Measurements from ENCODE around the gene CDC42BPA. TPM values are rescaled to one million over a fixed set of nuclear protein-coding genes. Genes with fewer than 3 reads are reported as not detected.

Gene CDC42BPA, protein sequence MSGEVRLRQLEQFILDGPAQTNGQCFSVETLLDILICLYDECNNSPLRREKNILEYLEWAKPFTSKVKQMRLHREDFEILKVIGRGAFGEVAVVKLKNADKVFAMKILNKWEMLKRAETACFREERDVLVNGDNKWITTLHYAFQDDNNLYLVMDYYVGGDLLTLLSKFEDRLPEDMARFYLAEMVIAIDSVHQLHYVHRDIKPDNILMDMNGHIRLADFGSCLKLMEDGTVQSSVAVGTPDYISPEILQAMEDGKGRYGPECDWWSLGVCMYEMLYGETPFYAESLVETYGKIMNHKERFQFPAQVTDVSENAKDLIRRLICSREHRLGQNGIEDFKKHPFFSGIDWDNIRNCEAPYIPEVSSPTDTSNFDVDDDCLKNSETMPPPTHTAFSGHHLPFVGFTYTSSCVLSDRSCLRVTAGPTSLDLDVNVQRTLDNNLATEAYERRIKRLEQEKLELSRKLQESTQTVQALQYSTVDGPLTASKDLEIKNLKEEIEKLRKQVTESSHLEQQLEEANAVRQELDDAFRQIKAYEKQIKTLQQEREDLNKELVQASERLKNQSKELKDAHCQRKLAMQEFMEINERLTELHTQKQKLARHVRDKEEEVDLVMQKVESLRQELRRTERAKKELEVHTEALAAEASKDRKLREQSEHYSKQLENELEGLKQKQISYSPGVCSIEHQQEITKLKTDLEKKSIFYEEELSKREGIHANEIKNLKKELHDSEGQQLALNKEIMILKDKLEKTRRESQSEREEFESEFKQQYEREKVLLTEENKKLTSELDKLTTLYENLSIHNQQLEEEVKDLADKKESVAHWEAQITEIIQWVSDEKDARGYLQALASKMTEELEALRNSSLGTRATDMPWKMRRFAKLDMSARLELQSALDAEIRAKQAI (N-terminal part only)
- 10.8 TPM for polyA plus RNA-seq (2012; ENCODE audit: insufficient read length, low read depth)

DNA sequence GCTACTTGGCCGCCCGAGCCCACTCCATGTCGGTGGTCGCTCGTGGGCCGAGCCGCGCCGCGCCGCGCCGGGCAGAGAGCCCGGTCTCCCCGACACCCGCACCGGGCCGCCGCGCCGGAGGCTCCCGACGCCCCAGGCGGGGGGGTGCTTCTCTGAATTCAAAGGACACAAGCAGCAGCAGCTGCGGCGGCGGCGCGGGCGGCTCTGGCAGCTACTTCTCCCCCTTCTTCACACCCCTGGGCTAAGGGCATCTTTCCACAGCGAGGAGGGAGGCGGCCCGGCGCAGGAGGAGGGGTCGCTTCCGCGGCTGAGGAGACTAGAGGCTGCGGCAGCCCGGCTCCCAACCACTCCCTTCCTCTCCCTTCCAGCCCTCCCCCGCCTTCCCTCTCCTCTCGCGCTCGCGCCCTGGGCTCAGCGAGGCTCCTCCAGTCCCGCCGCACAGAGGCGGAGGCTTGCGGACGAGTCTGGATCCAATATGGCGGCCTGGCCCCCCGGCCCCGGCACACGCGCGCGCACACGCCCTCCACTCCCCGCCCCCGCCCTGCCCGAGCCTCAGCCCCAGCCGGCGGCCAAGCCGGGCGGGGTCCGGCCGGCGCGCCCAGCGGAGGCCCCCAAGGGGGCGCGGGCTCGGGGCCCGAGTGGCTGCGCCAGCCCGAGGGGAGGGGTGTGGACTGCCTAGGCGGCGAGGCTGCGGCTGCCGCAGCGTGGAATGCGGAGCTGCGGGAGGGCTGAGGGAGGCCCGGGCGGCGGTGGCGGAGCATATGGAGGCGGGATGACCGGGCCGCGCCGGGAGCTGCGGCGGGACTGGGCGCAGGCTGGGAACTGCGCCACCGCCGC, at the start of gene CDC42BPA:
CDC42BPA (minus strand) TSS at position 477 of the 837 bp plus-strand sequence. CDS start 1,310 bp downstream, outside the sequence.
- TF ChIP-seq FOXP2 (optimal IDR thresholded peaks at IDR 0.05; ENCODE audit: borderline replicate concordance, extremely low read depth, extremely low read length, insufficient read depth) (peak; percentile 52), POLR2AphosphoS5 (IDR thresholded peaks at IDR 0.05; ENCODE audit: low read depth, low read length) (peak; percentile 31), SIN3A (IDR thresholded peaks at IDR 0.05; ENCODE audit: borderline replicate concordance, insufficient read depth, low read length) (no peak), TAF1 (IDR thresholded peaks at IDR 0.05; ENCODE audit: borderline replicate concordance, insufficient read depth, low read length) (peak; percentile 63; the same call in 1 of the 2 replicates)
- TF ChIP-seq, protein P1, sequence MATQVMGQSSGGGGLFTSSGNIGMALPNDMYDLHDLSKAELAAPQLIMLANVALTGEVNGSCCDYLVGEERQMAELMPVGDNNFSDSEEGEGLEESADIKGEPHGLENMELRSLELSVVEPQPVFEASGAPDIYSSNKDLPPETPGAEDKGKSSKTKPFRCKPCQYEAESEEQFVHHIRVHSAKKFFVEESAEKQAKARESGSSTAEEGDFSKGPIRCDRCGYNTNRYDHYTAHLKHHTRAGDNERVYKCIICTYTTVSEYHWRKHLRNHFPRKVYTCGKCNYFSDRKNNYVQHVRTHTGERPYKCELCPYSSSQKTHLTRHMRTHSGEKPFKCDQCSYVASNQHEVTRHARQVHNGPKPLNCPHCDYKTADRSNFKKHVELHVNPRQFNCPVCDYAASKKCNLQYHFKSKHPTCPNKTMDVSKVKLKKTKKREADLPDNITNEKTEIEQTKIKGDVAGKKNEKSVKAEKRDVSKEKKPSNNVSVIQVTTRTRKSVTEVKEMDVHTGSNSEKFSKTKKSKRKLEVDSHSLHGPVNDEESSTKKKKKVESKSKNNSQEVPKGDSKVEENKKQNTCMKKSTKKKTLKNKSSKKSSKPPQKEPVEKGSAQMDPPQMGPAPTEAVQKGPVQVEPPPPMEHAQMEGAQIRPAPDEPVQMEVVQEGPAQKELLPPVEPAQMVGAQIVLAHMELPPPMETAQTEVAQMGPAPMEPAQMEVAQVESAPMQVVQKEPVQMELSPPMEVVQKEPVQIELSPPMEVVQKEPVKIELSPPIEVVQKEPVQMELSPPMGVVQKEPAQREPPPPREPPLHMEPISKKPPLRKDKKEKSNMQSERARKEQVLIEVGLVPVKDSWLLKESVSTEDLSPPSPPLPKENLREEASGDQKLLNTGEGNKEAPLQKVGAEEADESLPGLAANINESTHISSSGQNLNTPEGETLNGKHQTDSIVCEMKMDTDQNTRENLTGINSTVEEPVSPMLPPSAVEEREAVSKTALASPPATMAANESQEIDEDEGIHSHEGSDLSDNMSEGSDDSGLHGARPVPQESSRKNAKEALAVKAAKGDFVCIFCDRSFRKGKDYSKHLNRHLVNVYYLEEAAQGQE (IDR thresholded peaks at IDR 0.05; ENCODE audit: insufficient read depth in 1 of 2, low read depth in 2 of 2, low read length in 2 of 2), result no peak

DNA sequence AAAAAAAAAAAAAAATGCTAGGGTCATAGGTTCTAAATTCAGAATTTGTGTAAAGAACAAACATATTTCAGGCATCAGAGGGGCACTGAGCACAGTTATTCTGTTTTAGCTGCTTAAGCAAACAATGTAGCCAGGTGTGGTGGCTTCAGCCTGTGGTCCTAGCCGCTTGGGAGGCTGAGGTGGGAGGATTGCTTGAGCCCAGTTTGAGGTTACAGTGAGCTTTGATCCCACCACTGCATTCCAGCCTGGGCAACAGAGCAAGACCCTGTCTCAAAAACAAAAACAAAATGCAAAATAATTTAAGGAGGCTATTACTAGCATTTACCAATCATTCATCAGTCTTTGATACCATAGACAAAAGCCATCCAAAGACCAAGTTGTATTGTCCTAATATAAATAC, 49.7 kb upstream of the CDC42BPA start:
- TF ChIP-seq TAF1 (IDR thresholded peaks at IDR 0.05; ENCODE audit: borderline replicate concordance, insufficient read depth, low read length), result no peak
- TF ChIP-seq POLR2AphosphoS5 (IDR thresholded peaks at IDR 0.05; ENCODE audit: low read depth, low read length), result no peak
- TF ChIP-seq FOXP2 (optimal IDR thresholded peaks at IDR 0.05; ENCODE audit: borderline replicate concordance, extremely low read depth, extremely low read length, insufficient read depth), result no peak
- no peak for TF ChIP-seq SIN3A (IDR thresholded peaks at IDR 0.05; ENCODE audit: borderline replicate concordance, insufficient read depth, low read length)
- TF ChIP-seq, protein P1 (IDR thresholded peaks at IDR 0.05; ENCODE audit: insufficient read depth in 1 of 2, low read depth in 2 of 2, low read length in 2 of 2), result no peak

DNA sequence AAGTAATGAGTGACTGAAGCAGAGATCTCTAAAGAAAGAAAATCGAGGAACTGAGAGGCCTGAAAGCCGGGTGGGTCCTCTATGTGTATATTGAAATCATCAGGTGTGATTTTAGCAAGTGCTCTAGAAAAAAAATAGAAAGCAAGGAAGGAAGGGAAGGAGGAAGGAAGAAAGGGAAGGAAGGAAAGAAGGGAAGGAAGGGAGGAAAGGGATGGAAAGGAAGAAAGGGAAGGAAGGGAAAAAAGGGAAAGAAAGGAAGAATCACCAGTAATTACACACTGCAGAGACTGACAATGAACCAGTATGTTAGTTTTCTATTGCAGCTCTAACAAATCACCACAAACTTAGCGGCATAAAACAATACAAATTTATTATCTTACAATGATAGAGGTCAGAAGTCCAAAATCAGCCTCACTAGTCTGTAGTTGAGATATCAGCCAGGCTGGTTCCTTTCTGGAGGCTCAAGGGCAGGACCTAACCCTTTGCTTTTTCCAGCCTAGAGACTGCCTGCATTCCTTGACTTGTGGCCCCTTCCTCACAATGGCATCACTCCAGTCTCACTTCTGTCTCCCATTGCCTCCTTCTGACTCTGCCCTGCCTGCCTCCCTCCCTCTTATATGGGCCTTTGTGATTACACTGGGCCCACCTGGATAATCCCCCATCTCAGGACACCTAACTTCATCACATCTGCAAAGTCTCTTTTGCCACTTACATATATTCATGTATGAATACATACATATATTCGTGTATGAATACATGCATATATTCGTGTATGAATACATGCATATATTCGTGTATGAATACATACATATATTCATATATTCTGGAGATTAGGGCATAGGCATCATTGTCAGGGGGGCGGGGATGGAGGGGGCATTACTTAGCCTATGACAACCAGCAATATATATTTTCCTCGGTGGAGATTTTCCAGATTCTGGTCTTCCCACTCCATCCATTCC, 47.5 kb upstream of the CDC42BPA start:
- TF ChIP-seq POLR2AphosphoS5 (IDR thresholded peaks at IDR 0.05; ENCODE audit: low read depth, low read length) (no peak), SIN3A (IDR thresholded peaks at IDR 0.05; ENCODE audit: borderline replicate concordance, insufficient read depth, low read length) (no peak), TAF1 (IDR thresholded peaks at IDR 0.05; ENCODE audit: borderline replicate concordance, insufficient read depth, low read length) (no peak), FOXP2 (optimal IDR thresholded peaks at IDR 0.05; ENCODE audit: borderline replicate concordance, extremely low read depth, extremely low read length, insufficient read depth) (no peak)
- TF ChIP-seq, protein P1 (IDR thresholded peaks at IDR 0.05; ENCODE audit: insufficient read depth in 1 of 2, low read depth in 2 of 2, low read length in 2 of 2), result no peak

DNA sequence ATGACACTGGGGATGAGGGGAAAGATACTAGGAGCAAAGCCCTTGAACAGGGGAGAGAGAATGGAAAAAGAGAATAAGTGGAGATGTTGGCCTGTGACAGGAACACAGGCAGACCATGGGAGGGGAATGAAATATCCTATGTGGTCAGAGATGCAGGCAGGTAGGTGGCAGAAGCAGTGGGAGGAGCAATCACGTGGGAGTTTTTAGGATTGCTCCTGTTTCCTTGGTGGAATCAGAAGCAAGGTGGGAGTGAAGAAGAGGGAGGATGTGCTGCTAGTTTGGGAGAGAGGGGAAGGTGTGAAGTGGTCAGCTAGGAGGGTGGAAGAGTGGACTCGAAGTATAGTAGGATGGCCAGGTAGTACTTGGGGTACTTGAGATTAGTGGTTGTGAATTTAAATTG, 46.4 kb upstream of the CDC42BPA start:
- TF ChIP-seq, protein P1 (IDR thresholded peaks at IDR 0.05; ENCODE audit: insufficient read depth in 1 of 2, low read depth in 2 of 2, low read length in 2 of 2), result no peak
- TF ChIP-seq POLR2AphosphoS5 (IDR thresholded peaks at IDR 0.05; ENCODE audit: low read depth, low read length) (no peak), TAF1 (IDR thresholded peaks at IDR 0.05; ENCODE audit: borderline replicate concordance, insufficient read depth, low read length) (no peak), SIN3A (IDR thresholded peaks at IDR 0.05; ENCODE audit: borderline replicate concordance, insufficient read depth, low read length) (no peak), FOXP2 (optimal IDR thresholded peaks at IDR 0.05; ENCODE audit: borderline replicate concordance, extremely low read depth, extremely low read length, insufficient read depth) (no peak)
